ENCODE measurements around the gene ALAD. TPM values are rescaled to one million over a fixed set of nuclear protein-coding genes. Genes with fewer than 3 reads are reported as not detected.

Gene ALAD
- total and polyA plus RNA-seq, 9 of the 15 experiments (the other 6 are each of a cell fraction or from before 2014, with no cell fraction given), result 1.3 to 12.7 (median 6.8) TPM

- peak; percentile 81; the same call in 1 of the 2 replicates for TF ChIP-seq CUX1 (CRISPR knock-in tag; IDR thresholded peaks at IDR 0.05)
- TF ChIP-seq RCOR1 (IDR thresholded peaks at IDR 0.05; ENCODE audit: borderline replicate concordance in 1 of 2, low read depth in 2 of 2, low read length in 2 of 2), result no peak
- TF ChIP-seq KDM5B (IDR thresholded peaks at IDR 0.05; ENCODE audit: insufficient replicate concordance, low read depth, low read length), result no peak
- no peak for TF ChIP-seq ZKSCAN1 (IDR thresholded peaks at IDR 0.05; ENCODE audit: low read depth, low read length)
- TF ChIP-seq HDAC1 (IDR thresholded peaks at IDR 0.05), result no peak
- TF ChIP-seq ZHX1 (conservative IDR thresholded peaks at IDR 0.05; ENCODE audit: low read length), result no peak
- no peak for TF ChIP-seq TEAD4 (IDR thresholded peaks at IDR 0.05; ENCODE audit: low read length)
- TF ChIP-seq TEAD4 (CRISPR knock-in tag; IDR thresholded peaks at IDR 0.05; ENCODE audit: borderline replicate concordance), result no peak
- TF ChIP-seq ERF (CRISPR knock-in tag; IDR thresholded peaks at IDR 0.05), result 0 out of 2 replicates have a peak, but pooled peaks have one; percentile 46
- TF ChIP-seq MLX (CRISPR knock-in tag; conservative IDR thresholded peaks at IDR 0.05), result no peak
- TF ChIP-seq ZBTB11 (CRISPR knock-in tag; IDR thresholded peaks at IDR 0.05), result peak in 1 of 3 experiments; percentile 68; a peak in 2 of 6 replicates
- TF ChIP-seq FUS (optimal IDR thresholded peaks at IDR 0.05; ENCODE audit: low read depth, low read length), result no peak
- TF ChIP-seq BDP1 (IDR thresholded peaks at IDR 0.05; ENCODE audit: insufficient read depth, insufficient read length), result no peak
These were observed 55.4 kb downstream of the ALAD start (continued) for GRCh38 chr9:113345671-113346070.
